Neural cell (in vitro differentiated cells): Measurements from ENCODE around the gene MGAT4D. TPM values are rescaled to one million over a fixed set of nuclear protein-coding genes. Genes with fewer than 3 reads are reported as not detected.

ENCODE experiments used
- H2AFZ ChIP-seq: fragments of 200-600, 300-800 bp; sonication (generic), shearing (Covaris generic); 2 replicates; pipeline ENCODE4 v1.6.0; 2014; ENCODE audit warnings: low read depth, mild to moderate bottlenecking, antibody characterized with exemption, low read length, moderate library complexity
- H3F3A ChIP-seq: fragments of 200-600 bp; shearing (Covaris generic); 2 replicates; pipeline ENCODE4 v1.6.1; 2016; ENCODE audit warnings: mild to moderate bottlenecking, moderate library complexity, mixed read lengths, antibody characterized with exemption, low read length; ENCODE audit not compliant: insufficient read depth, poor library complexity, severe bottlenecking
- H3K27ac ChIP-seq: fragments of 200-600, 300-800 bp; sonication (generic), shearing (Covaris generic); 2 replicates; pipeline ENCODE4 v1.5.1; 2014; ENCODE audit warnings: mild to moderate bottlenecking, low read length, moderate library complexity
- H3K27me3 ChIP-seq: fragments of 300-800, 200-600 bp; sonication (generic), shearing (Covaris generic); 2 replicates; pipeline ENCODE4 v1.6.0; 2014; ENCODE audit warnings: mild to moderate bottlenecking, low read depth, low read length, moderate library complexity; ENCODE audit not compliant: insufficient read depth
- H3K36me3 ChIP-seq: fragments of 300-800, 200-600 bp; sonication (generic), shearing (Covaris generic); 2 replicates; pipeline ENCODE4 v1.5.1; 2014; ENCODE audit warnings: mild to moderate bottlenecking, antibody characterized with exemption, low read length, moderate library complexity; ENCODE audit not compliant: insufficient read depth
- H3K4me2 ChIP-seq: fragments of 300-800, 200-600 bp; sonication (generic), shearing (Covaris generic); 2 replicates; pipeline ENCODE4 v1.6.0; 2014; ENCODE audit warnings: mild to moderate bottlenecking, low read length
- H3K4me3 ChIP-seq: fragments of 300-800, 200-600 bp; sonication (generic), shearing (Covaris generic); 2 replicates; pipeline ENCODE4 v1.5.1; 2014; ENCODE audit warnings: mild to moderate bottlenecking, low read length, moderate library complexity
- H3K79me2 ChIP-seq: fragments of 200-600 bp; shearing (Covaris generic); replicated peaks from 2 replicates; pipeline ENCODE4 v1.6.0; 2014; ENCODE audit warnings: mild to moderate bottlenecking, low read length, moderate library complexity; ENCODE audit not compliant: insufficient read depth
- H3K9ac ChIP-seq: fragments of 300-800, 200-600 bp; sonication (generic), shearing (Covaris generic); 2 replicates; pipeline ENCODE4 v1.6.1; 2016; ENCODE audit warnings: mild to moderate bottlenecking, low read length, mixed read lengths
- H3K9me2 ChIP-seq: fragments of 200-600 bp; shearing (Covaris generic); 2 replicates; pipeline ENCODE4 v1.6.1; 2016; ENCODE audit warnings: mild to moderate bottlenecking, low read length, mixed read lengths; ENCODE audit not compliant: insufficient read depth
- H3K9me3 ChIP-seq: fragments of 200-600, 300-800 bp; sonication (generic), shearing (Covaris generic); 2 replicates; pipeline ENCODE4 v1.6.1; 2016; ENCODE audit warnings: mild to moderate bottlenecking, mixed run types, low read length, moderate library complexity, mixed read lengths
- H4K20me1 ChIP-seq: fragments of 200-600 bp; shearing (Covaris generic); 2 replicates; pipeline ENCODE4 v1.6.1; 2016; ENCODE audit warnings: mild to moderate bottlenecking, mixed run types; ENCODE audit not compliant: insufficient read depth
- EP300 ChIP-seq: fragments of 450-650 bp; conservative IDR thresholded peaks from 2 replicates; pipeline ENCODE4 v1.6.1; 2014; ENCODE audit warnings: antibody characterized with exemption, mild to moderate bottlenecking, moderate library complexity; ENCODE audit not compliant: poor library complexity, severe bottlenecking
- EZH2 ChIP-seq: fragments of 200-600, 300-800 bp; shearing (Covaris generic), sonication (generic); IDR thresholded peaks from 2 replicates; pipeline ENCODE4 v1.6.1; 2014; ENCODE audit warnings: antibody characterized with exemption, low read length, borderline replicate concordance, mild to moderate bottlenecking; ENCODE audit not compliant: insufficient read depth, poor library complexity, severe bottlenecking
- MXI1 ChIP-seq: fragments of 450-650 bp; conservative IDR thresholded peaks from 2 replicates; pipeline ENCODE4 v1.6.1; 2014; ENCODE audit warnings: antibody characterized with exemption, mild to moderate bottlenecking; ENCODE audit not compliant: poor library complexity, severe bottlenecking
- POLR2AphosphoS5 ChIP-seq: IDR thresholded peaks from 2 replicates; pipeline ENCODE4 v1.6.1; 2012
- RAD21 ChIP-seq: fragments of 450-650 bp; conservative IDR thresholded peaks from 2 replicates; pipeline ENCODE4 v1.6.1; 2014; ENCODE audit warnings: antibody characterized with exemption, mild to moderate bottlenecking, moderate library complexity
- SMC3 ChIP-seq: fragments of 450-650 bp; conservative IDR thresholded peaks from 2 replicates; pipeline ENCODE4 v1.6.1; 2014; ENCODE audit warnings: antibody characterized with exemption, mild to moderate bottlenecking, moderate library complexity; ENCODE audit not compliant: poor library complexity
- TAF1 ChIP-seq: IDR thresholded peaks from 2 replicates; pipeline ENCODE4 v1.6.1; 2012; ENCODE audit warnings: low read depth
- polyA plus RNA-seq: library from polyadenylated mRNA; depleted of rRNA; stranded (reverse); fragments of >200 nt; gene quantifications from 2 replicates; pipeline ENCODE4 v1.2.3, GENCODE V29; 2014
- TF ChIP-seq, protein P1 (sequence below): IDR thresholded peaks from 2 replicates; pipeline ENCODE4 v1.6.1; 2012; ENCODE audit warnings: borderline replicate concordance
- TF ChIP-seq, protein P2 (sequence below): fragments of 450-650 bp; IDR thresholded peaks from 2 replicates; pipeline ENCODE4 v1.5.1; 2014; ENCODE audit warnings: antibody characterized with exemption, mild to moderate bottlenecking, moderate library complexity; ENCODE audit not compliant: poor library complexity, severe bottlenecking

The MGAT4D gene
- polyA plus RNA-seq, 1 donor from 2014 or later, result 0.05 TPM

DNA sequence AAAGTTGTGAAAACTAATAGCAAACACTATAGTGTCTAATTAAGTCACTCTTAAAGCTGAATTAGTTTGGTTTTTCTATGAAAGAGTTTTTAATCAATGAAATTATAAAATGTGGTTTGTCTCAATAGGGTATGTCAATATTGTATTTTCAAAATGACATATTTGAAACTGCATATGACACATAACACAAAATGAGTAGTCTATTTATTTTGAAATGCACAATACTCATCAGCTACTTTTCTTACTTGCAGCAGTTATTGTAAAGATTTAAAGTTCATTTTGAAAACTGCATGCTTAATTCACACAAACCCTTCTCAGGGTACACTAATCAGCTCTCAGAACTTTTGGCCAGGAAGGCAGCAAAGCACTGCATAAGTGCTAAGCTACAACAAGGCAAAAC lies 91.8 kb downstream of the MGAT4D start:
- Histone ChIP-seq H3K9me3 (no peaks in the 10 kb centered on the region), H3K4me2 (no peak overlapping the region), H3K9ac (no peak overlapping the region), H3K4me3 (no peak overlapping the region), H3K36me3 (no peaks in the 10 kb centered on the region), H3K27ac (no peak overlapping the region), H3F3A (no peaks in the 10 kb centered on the region), H3K9me2 (no peaks in the 10 kb centered on the region), H2AFZ (no peak overlapping the region), H3K27me3 (no peaks in the 10 kb centered on the region), H3K79me2 (no peaks in the 10 kb centered on the region), H4K20me1 (no peaks in the 10 kb centered on the region)
- TF ChIP-seq RAD21 (no peak), TAF1 (no peak), EP300 (no peak), EZH2 (no peak), SMC3 (no peak), POLR2AphosphoS5 (no peak)
- TF ChIP-seq, protein P1, sequence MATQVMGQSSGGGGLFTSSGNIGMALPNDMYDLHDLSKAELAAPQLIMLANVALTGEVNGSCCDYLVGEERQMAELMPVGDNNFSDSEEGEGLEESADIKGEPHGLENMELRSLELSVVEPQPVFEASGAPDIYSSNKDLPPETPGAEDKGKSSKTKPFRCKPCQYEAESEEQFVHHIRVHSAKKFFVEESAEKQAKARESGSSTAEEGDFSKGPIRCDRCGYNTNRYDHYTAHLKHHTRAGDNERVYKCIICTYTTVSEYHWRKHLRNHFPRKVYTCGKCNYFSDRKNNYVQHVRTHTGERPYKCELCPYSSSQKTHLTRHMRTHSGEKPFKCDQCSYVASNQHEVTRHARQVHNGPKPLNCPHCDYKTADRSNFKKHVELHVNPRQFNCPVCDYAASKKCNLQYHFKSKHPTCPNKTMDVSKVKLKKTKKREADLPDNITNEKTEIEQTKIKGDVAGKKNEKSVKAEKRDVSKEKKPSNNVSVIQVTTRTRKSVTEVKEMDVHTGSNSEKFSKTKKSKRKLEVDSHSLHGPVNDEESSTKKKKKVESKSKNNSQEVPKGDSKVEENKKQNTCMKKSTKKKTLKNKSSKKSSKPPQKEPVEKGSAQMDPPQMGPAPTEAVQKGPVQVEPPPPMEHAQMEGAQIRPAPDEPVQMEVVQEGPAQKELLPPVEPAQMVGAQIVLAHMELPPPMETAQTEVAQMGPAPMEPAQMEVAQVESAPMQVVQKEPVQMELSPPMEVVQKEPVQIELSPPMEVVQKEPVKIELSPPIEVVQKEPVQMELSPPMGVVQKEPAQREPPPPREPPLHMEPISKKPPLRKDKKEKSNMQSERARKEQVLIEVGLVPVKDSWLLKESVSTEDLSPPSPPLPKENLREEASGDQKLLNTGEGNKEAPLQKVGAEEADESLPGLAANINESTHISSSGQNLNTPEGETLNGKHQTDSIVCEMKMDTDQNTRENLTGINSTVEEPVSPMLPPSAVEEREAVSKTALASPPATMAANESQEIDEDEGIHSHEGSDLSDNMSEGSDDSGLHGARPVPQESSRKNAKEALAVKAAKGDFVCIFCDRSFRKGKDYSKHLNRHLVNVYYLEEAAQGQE, result no peak
- TF ChIP-seq, protein P2, sequence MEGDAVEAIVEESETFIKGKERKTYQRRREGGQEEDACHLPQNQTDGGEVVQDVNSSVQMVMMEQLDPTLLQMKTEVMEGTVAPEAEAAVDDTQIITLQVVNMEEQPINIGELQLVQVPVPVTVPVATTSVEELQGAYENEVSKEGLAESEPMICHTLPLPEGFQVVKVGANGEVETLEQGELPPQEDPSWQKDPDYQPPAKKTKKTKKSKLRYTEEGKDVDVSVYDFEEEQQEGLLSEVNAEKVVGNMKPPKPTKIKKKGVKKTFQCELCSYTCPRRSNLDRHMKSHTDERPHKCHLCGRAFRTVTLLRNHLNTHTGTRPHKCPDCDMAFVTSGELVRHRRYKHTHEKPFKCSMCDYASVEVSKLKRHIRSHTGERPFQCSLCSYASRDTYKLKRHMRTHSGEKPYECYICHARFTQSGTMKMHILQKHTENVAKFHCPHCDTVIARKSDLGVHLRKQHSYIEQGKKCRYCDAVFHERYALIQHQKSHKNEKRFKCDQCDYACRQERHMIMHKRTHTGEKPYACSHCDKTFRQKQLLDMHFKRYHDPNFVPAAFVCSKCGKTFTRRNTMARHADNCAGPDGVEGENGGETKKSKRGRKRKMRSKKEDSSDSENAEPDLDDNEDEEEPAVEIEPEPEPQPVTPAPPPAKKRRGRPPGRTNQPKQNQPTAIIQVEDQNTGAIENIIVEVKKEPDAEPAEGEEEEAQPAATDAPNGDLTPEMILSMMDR, result no peak

DNA sequence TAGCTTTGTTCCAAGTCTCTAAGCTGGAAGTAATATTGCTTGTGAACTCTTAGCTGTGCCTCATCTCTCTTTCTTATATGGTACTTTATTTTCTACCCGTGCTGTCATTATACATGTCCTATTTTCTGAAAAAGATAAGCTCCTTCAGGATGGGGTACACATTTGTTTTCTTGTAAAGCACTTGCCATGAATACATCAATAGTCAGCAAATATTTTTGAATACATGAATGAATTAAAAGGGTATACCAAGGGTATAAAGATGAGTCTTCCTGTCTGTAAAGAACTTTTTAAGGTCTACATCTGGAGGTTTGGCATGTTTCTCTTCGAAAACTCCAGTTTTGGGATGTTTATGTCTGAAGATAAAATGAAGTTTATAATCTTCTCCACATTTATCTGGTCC lies 98.0 kb downstream of the MGAT4D start:
- H3K9ac ChIP-seq, result no peak overlapping the region
- no peak overlapping the region for H3K27ac ChIP-seq
- H3K27me3 ChIP-seq, result no peaks in the 10 kb centered on the region
- H3K36me3 ChIP-seq, result no peaks in the 10 kb centered on the region
- no peaks in the 10 kb centered on the region for H4K20me1 ChIP-seq
- H3K4me2 ChIP-seq, result no peak overlapping the region
- no peak for TF ChIP-seq SMC3
- TF ChIP-seq, protein P1, result no peak
- TF ChIP-seq RAD21, result no peak
- TF ChIP-seq POLR2AphosphoS5, result no peak
- no peak for TF ChIP-seq MXI1
- TF ChIP-seq EP300, result no peak
- TF ChIP-seq, protein P2, result no peak
- no peak for TF ChIP-seq EZH2
- no peak for TF ChIP-seq TAF1
- H3F3A ChIP-seq, result no peaks in the 10 kb centered on the region
- H3K9me3 ChIP-seq, result no peaks in the 10 kb centered on the region
- H2AFZ ChIP-seq, result no peak overlapping the region
- no peak overlapping the region for H3K4me3 ChIP-seq
- H3K79me2 ChIP-seq, result no peaks in the 10 kb centered on the region
- H3K9me2 ChIP-seq, result no peaks in the 10 kb centered on the region
